Peyer's patch (tissue), 4 donors: ENCODE results near the gene TEKT5.

Experiments
- POLR2A ChIP-seq, 2 donors: fragments of 450-650 bp; IDR thresholded peaks; one replicate each; pipeline ENCODE4 v1.5.1; 2017; ENCODE audit warnings: antibody characterized with exemption in 2 of 2, mild to moderate bottlenecking in 2 of 2, moderate library complexity in 2 of 2
- TF ChIP-seq, protein P1 (sequence below), 6 experiments: fragments of 450-650 bp in 4 of 6; fragments of 200-600 bp in 2 of 6; sonication (generic) in 1 of 6; IDR thresholded peaks; one replicate each; pipeline ENCODE4 v1.5.1; 2017 to 2019; ENCODE audit warnings: antibody characterized with exemption in 6 of 6, mild to moderate bottlenecking in 3 of 6, moderate library complexity in 1 of 6

DNA sequence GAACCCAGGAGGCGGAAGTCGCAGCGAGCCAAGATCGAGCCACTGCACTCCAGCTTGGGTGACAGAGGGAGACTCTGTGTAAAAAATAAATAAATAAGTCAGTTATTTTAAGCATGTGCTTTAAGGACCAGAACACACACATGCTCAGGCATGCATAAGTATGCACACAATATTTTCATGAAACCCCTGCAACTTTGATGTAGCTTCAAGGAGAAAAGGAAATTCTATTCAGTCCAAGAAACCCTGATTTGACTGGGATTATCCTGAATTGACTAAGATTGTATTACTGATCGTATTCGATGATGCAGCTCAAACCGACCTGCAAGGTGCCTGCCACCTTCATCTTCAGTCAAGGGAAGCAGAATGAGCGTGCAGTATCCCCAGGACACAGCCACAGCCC is 841 bp downstream of the TEKT5 start:
- TF ChIP-seq POLR2A (IDR thresholded peaks at IDR 0.05), result no peak
- TF ChIP-seq, protein P1, sequence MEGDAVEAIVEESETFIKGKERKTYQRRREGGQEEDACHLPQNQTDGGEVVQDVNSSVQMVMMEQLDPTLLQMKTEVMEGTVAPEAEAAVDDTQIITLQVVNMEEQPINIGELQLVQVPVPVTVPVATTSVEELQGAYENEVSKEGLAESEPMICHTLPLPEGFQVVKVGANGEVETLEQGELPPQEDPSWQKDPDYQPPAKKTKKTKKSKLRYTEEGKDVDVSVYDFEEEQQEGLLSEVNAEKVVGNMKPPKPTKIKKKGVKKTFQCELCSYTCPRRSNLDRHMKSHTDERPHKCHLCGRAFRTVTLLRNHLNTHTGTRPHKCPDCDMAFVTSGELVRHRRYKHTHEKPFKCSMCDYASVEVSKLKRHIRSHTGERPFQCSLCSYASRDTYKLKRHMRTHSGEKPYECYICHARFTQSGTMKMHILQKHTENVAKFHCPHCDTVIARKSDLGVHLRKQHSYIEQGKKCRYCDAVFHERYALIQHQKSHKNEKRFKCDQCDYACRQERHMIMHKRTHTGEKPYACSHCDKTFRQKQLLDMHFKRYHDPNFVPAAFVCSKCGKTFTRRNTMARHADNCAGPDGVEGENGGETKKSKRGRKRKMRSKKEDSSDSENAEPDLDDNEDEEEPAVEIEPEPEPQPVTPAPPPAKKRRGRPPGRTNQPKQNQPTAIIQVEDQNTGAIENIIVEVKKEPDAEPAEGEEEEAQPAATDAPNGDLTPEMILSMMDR (IDR thresholded peaks at IDR 0.05), result no peak
